OCI-LY7 (cell line): Measurements from ENCODE around the gene MYRIP. TPM values are rescaled to one million over a fixed set of nuclear protein-coding genes. Genes with fewer than 3 reads are reported as not detected.

Source experiments
- BruUV-seq: library from RNA; stranded (reverse); fragments of 400-500 nt; replicated peaks from 2 replicates; lab custom pipeline; 2021; lab: Mats Ljungman, UMichigan
- CTCF ChIA-PET: fragments of 300-600 bp; sonication (Branson Sonifier 250); formaldehyde crosslinking; loops from one replicate; lab custom pipeline; 2022; ENCODE audit warnings: antibody characterized with exemption; ENCODE audit not compliant: unreplicated experiment; lab: Charles Lee
- POLR2A ChIA-PET: fragments of 300-600 bp; sonication (Branson Sonifier 250); formaldehyde crosslinking; loops from one replicate; lab custom pipeline; 2022; ENCODE audit warnings: antibody characterized with exemption; lab: Charles Lee
- DNase-seq: peaks from one replicate; pipeline ENCODE4 v3.0.0-alpha.2; 2015; ENCODE audit warnings: low spot score
- H2AFZ ChIP-seq: fragments of 200-600 bp; sonication (generic), shearing (Covaris generic); 2 replicates; pipeline ENCODE4 v1.6.1; 2014; ENCODE audit warnings: mild to moderate bottlenecking, antibody characterized with exemption, low read length, moderate library complexity
- H3K27ac ChIP-seq: fragments of 200-600 bp; sonication (generic); 2 replicates; pipeline ENCODE4 v1.5.1; 2014; ENCODE audit warnings: mixed run types, low read depth, mild to moderate bottlenecking, moderate library complexity, low read length, inconsistent platforms; ENCODE audit not compliant: poor library complexity, severe bottlenecking
- H3K36me3 ChIP-seq: fragments of 200-600 bp; sonication (generic); 2 replicates; pipeline ENCODE4 v1.6.1; 2014; ENCODE audit warnings: mild to moderate bottlenecking, antibody characterized with exemption, low read length, moderate library complexity, mixed read lengths; ENCODE audit not compliant: insufficient read depth
- H3K4me1 ChIP-seq: fragments of 200-600 bp; sonication (generic); 2 replicates; pipeline ENCODE4 v1.5.1; 2014; ENCODE audit warnings: mild to moderate bottlenecking, low read length; ENCODE audit not compliant: insufficient read depth, poor library complexity, severe bottlenecking
- H3K4me2 ChIP-seq: fragments of 200-600 bp; sonication (generic); 2 replicates; pipeline ENCODE4 v1.6.1; 2014; ENCODE audit warnings: mild to moderate bottlenecking, low read length
- H3K4me3 ChIP-seq: fragments of 200-600 bp; sonication (generic); 2 replicates; pipeline ENCODE4 v1.5.1; 2014; ENCODE audit warnings: mild to moderate bottlenecking, low read depth, low read length; ENCODE audit not compliant: poor library complexity, severe bottlenecking
- H3K79me2 ChIP-seq: fragments of 200-600 bp; sonication (generic); 2 replicates; pipeline ENCODE4 v1.6.1; 2016; ENCODE audit warnings: low read depth, mild to moderate bottlenecking, low read length, moderate library complexity, mixed read lengths; ENCODE audit not compliant: insufficient read depth
- H3K9me2 ChIP-seq: fragments of 200-600 bp; sonication (generic); 2 replicates; pipeline ENCODE4 v1.6.1; 2016; ENCODE audit warnings: mild to moderate bottlenecking, low read length, mixed read lengths; ENCODE audit not compliant: insufficient read depth
- H3K9me3 ChIP-seq: fragments of 200-600 bp; sonication (generic); 2 replicates; pipeline ENCODE4 v1.6.1; 2014; ENCODE audit warnings: mild to moderate bottlenecking, mixed run types, low read length, mixed read lengths
- H4K20me1 ChIP-seq: fragments of 200-600 bp; sonication (generic); 2 replicates; pipeline ENCODE4 v1.6.1; 2014; ENCODE audit warnings: mild to moderate bottlenecking, antibody characterized with exemption, low read length, moderate library complexity, mixed read lengths; ENCODE audit not compliant: insufficient read depth
- CTCF ChIP-seq: fragments of 200-600 bp; sonication (generic); conservative IDR thresholded peaks from 2 replicates; pipeline ENCODE4 v1.5.1; 2014; ENCODE audit warnings: mild to moderate bottlenecking, antibody characterized with exemption, low read length, moderate library complexity, mixed read lengths
- EZH2phosphoT487 ChIP-seq: fragments of 200-600 bp; sonication (generic); IDR thresholded peaks from 2 replicates; pipeline ENCODE4 v1.6.1; 2018; ENCODE audit warnings: low read depth, borderline replicate concordance, mild to moderate bottlenecking, mixed run types, antibody characterized with exemption, low read length, moderate library complexity, mixed read lengths
- intact Hi-C: fragments of 100-400 bp; cut with micrococcal nuclease; formaldehyde crosslinking; loops from one replicate; pipeline ENCODE4 v1.10.0; 2022; ENCODE audit not compliant: unreplicated experiment
- total RNA-seq, 2 experiments: library from RNA; depleted of rRNA in 1 of 2; stranded (reverse); fragments of >200 nt in 1 of 2; shearing (Covaris generic) in 1 of 2; gene quantifications; 2 replicates each; pipeline ENCODE4 v1.2.3, GENCODE V29; 2014 to 2022

Gene MYRIP
- total RNA-seq, 2 experiments from 2014 or later: not detected

- TF ChIP-seq EZH2phosphoT487: no peak
- no peak for TF ChIP-seq CTCF
- Histone ChIP-seq H3K9me3 (no peaks in the 10 kb centered on the region), H3K4me2 (no peak overlapping the region), H3K27ac (no peak overlapping the region), H3K9me2 (no peaks in the 10 kb centered on the region), H4K20me1 (no peaks in the 10 kb centered on the region), H3K4me1 (no peaks in the 10 kb centered on the region), H3K79me2 (no peaks in the 10 kb centered on the region), H2AFZ (no peak overlapping the region), H3K36me3 (no peaks in the 10 kb centered on the region), H3K4me3 (no peak overlapping the region)
- CTCF ChIA-PET: no interaction called here
- intact Hi-C loops: no loop called here
- BruUV-seq: no TSS peak
- no peak for DNase-seq
- POLR2A ChIA-PET: no interaction called here
Observed at GRCh38 chr3:40057786-40058185, 248.4 kb downstream of the MYRIP start.

- H3K9me2 ChIP-seq: no peaks in the 10 kb centered on the region
- no peaks in the 10 kb centered on the region for H4K20me1 ChIP-seq
- BruUV-seq: no TSS peak
- H3K36me3 ChIP-seq: no peaks in the 10 kb centered on the region
- CTCF ChIA-PET: no interaction called here
- intact Hi-C loops: no loop called here
- TF ChIP-seq CTCF (no peak), EZH2phosphoT487 (no peak)
- H2AFZ ChIP-seq: no peak overlapping the region
- H3K27ac ChIP-seq: no peak overlapping the region
- no peak overlapping the region for H3K4me2 ChIP-seq
- POLR2A ChIA-PET: interaction anchor here (0.6 to 0.9 kb wide), 2 partner anchors 9 to 559 kb away, joined by 3 read pairs; no protein-coding TSS in a partner anchor
- H3K4me1 ChIP-seq: no peaks in the 10 kb centered on the region
- no peak for DNase-seq
- H3K4me3 ChIP-seq: no peak overlapping the region
- no peaks in the 10 kb centered on the region for H3K79me2 ChIP-seq
- no peaks in the 10 kb centered on the region for H3K9me3 ChIP-seq
Observed at GRCh38 chr3:40068636-40069035, 259.2 kb downstream of the MYRIP start.

- Histone ChIP-seq H3K4me1 (no peaks in the 10 kb centered on the region), H3K4me3 (no peak overlapping the region), H2AFZ (no peak overlapping the region), H3K79me2 (no peaks in the 10 kb centered on the region), H3K9me2 (no peaks in the 10 kb centered on the region), H4K20me1 (no peaks in the 10 kb centered on the region), H3K4me2 (no peak overlapping the region), H3K9me3 (no peaks in the 10 kb centered on the region), H3K36me3 (no peaks in the 10 kb centered on the region), H3K27ac (no peak overlapping the region)
- POLR2A ChIA-PET: interaction anchor here (0.6 kb wide), 1 partner anchor 321 kb away, joined by 3 read pairs; no protein-coding TSS in a partner anchor
- BruUV-seq: no TSS peak
- intact Hi-C loops: no loop called here
- TF ChIP-seq CTCF: no peak
- no peak for TF ChIP-seq EZH2phosphoT487
- DNase-seq: no peak
- CTCF ChIA-PET: no interaction called here
Observed at GRCh38 chr3:40070816-40071215, 261.4 kb downstream of the MYRIP start.
